GM19324 (cell line): Measurements from ENCODE around the gene CEP131.

Experiments used
- ATAC-seq: cut with Tn5 transposase; IDR thresholded peaks from one replicate; pipeline ENCODE4 v1.9.1; 2021; ENCODE audit warnings: mild to moderate bottlenecking, moderate library complexity; ENCODE audit not compliant: unreplicated experiment, low FRiP score

Gene CEP131

GRCh38 chr17:81204578-81204977, 18.2 kb downstream of the CEP131 start:
- no peak for ATAC-seq

DNA sequence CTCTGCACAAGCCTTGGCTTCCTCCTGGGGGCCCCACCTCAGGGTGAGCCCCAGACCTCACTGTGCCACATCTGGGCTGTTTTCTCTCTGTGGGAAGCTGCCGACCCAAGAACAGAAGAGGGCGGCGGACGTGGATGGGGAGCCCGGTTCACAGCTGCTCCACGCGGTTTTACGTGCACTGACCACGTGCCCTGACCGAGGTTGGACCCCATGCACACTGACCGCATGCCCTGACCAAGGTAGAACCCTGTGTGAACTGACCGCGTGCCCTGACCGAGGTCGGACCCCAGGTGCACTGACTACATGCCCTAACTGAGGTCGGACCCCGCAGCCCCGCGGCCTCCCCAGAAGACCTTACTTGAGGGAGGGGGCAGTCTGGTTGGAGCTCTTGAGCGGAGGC, 19.6 kb downstream of the CEP131 start:
- ATAC-seq = no peak

DNA sequence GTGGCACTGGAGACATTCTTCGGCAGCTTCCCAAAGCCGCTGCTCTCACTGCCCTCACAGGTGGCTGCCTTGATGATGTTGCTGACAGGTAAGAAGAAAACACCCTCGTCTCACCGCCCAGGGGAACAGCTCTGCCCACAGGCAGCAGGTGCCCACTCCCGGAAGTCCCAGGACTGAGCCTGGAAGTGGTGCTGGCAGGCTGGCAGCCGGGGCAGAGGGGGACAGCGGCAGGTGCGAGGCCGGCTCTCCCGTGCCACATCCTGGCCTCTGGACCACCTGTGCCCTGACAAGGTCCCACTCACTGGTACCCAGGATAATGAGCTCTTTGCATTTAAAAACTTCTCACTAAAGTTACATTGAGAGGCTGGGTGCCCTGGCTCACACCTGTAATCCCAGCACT, 20.4 kb downstream of the CEP131 start:
- no peak for ATAC-seq

DNA sequence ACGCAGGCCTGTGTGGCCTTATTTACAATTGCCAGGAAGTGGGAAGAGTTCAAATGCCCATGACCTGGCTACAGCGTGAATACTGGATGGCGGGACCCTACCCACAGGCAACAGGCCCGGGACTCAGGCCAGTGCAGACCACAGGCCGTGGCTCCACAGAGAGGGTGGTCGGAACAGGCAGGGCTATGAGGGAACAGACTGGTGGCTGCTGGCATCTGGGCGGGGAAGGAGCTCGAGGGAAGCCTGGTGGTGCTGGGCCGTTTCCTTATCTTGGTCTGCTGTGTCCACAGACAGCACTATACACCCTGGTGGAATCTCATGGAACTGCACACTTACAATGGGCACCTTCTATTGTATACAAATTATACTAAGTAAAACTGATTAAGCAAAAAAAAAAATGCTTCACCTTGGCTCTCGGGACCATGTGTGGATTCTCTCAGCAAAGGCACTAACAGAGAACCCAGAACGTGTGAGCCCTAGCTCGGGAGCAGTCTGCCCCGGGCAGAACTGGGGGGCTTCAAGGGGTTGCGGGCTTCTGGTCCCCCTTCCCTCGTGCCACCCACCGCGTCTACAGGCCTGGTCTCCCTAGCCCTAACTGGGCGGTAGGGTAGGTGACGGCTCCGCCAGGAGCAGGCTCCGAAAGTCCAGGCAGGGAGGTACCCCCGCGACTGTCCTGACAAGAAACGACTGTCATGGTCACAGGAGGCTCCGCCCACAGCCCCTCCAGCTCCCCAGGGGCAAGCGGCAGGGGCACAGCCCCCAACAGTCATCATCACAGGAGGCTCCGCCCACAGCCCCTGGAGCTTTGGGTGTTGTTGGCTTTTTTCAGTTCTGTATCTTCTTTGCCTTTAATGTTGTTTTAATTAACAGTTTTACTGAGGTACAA, 21.8 kb downstream of the CEP131 start:
- no peak for ATAC-seq

GRCh38 chr17:81200201-81200600, 22.6 kb downstream of the CEP131 start:
- no peak for ATAC-seq

DNA sequence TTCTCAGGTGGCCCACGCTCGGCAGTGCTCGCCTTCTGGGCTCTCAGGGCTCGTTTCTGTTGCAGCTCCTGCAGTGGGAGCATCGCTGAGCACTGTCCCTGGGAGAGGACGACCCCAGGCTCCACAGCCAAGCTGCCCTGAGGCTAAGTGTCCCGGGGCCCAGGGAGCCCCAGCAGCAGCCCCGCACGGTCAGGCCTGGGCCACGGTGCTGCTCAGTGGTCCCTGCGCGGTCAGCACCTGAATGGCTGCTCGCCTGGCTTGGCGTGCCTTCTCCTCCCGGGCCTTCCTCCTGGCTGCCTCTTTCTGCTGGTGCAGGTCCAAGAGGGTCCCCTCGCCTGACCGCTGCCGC, 23.3 kb downstream of the CEP131 start:
- ATAC-seq = no peak

- ATAC-seq = no peak
Measured at GRCh38 chr17:81198826-81199481, 23.8 kb downstream of the CEP131 start.

- ATAC-seq = no peak
Measured at GRCh38 chr17:81197831-81198490, 24.8 kb downstream of the CEP131 start.

- ATAC-seq = no peak
Measured at GRCh38 chr17:81197409-81197795, 25.4 kb downstream of the CEP131 start.

DNA sequence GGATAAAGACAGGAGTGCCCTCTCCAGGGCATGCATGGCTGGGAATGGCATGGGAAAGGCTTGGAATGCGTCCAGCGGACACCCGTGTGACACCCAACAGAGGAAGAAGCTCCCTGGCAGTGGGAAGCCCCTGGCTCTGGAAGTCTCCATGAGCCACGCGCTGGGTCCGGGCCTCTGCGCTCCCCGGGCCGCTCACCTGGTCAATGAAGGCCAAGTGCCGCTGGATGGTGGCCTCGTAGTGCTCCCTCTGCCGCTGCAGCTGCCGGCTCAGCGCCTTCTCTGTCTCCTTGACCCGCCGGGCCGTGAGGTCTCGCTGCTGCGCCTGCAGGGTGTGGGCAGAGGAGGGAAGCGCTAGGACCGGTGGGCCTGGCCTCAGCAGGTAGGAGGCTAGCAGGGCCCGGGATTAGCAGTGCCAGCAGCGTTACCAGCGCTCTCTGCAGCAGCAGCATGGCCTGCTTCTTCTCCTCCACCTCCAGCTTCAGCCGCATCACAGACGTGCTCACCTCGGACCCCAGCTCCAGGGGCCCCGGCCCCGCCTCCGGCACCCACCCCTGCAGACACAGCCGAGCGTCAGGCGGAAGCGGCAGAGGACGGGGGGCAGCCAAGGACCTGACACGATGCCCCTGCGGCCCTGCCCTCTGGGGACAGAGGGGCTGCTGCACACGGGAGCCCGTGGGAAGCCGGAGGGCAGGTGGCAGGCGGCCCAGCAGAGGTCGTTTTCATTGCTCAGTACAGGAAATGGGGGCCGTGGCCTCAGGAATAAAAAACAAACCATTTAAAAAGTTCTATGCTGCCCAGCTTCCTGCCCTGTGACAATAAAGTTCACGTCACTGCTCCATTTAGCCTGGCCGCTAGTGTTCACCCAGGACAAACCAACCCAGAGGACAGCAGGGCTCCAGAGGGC, 26.0 kb downstream of the CEP131 start:
- ATAC-seq = no peak

GRCh38 chr17:81195941-81196495, 26.7 kb downstream of the CEP131 start:
- ATAC-seq = no peak

DNA sequence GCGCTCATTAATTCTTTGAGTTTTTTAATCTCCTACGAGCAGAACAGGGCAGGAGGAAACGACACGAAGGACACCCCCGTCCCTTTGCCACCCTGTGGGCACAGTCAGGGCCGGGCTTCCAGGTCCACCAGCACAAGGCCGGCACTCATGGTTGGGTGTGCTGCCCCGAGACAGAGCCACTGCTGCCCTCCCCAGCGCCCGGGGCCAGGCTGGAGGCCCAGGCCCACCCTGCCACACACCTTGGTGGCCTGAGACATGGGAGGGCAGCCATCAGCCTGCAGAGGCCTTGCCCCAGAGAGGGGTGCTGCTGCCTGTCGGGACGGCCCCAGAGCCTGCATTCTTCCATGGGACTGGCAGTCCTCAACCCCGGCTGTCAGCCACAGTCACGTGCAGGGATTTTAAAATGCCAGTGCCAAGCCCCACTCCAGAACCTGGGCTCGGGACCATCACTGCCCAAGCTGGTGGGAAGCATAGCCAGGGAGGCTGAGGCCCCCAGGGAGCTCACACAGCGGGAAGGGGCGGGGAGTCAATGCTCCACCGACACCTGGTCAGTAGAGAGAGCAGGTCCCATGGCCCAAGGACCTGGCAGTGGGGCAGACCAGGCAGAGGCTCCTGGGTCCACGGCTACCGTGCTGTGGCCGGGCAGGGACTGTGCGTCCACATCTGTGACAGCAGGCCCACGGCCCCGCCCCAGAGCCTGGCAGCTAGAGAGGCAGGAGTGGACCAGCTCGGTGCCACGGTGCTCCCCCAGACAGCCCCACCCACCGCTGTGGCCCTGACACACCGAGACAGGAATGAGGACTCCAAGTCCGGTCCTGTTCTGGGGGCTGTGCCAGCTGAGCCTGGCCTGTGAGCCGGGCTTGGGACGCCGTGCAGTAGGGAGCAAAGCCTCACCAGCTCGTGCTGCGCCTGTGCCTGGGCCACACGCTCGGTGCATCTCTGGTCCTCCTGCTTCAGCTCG, 27.5 kb downstream of the CEP131 start:
- no peak for ATAC-seq

- ATAC-seq = no peak
Measured at GRCh38 chr17:81194225-81194760, 28.5 kb downstream of the CEP131 start.

GRCh38 chr17:81193470-81194224, 29.1 kb downstream of the CEP131 start:
- ATAC-seq = no peak

GRCh38 chr17:81193051-81193410, 29.7 kb downstream of the CEP131 start:
- ATAC-seq = no peak

- ATAC-seq = no peak
Measured at GRCh38 chr17:81192386-81193050, 30.2 kb downstream of the CEP131 start.

DNA sequence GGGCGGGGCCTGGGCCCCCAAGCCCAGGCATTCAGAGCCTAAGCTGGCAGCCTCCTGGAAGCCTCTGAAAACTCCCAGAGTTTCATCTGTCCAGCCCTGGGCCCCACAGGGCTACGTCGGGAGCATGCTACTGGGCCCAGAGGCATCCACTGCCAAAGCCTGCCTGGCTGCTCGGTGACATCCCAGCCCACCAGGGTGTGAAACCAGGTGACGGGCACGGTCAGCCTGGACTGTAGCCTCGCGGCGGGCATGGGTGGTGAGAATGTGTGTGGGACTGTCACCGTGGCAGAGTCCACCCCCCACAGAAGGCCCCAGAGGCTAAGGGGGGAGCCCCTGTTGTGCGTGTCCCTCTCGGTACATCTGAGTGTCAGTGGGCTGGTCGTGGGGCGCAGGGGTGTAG, 31.1 kb downstream of the CEP131 start:
- no peak for ATAC-seq

- ATAC-seq = no peak
Measured at GRCh38 chr17:81191116-81191515, 31.6 kb downstream of the CEP131 start.
